Esophagus squamous epithelium (tissue), 5 donors: Measurements from ENCODE around the gene RNASE7. TPM values are rescaled to one million over a fixed set of nuclear protein-coding genes. Genes with fewer than 3 reads are reported as not detected.
A peak's percentile ranks its signal among the peaks of the same experiment; 100 is the strongest.

Source experiments
- DNase-seq: peaks from one replicate; lab custom pipeline; 2025; lab: John Stamatoyannopoulos, UW
- H3K27ac ChIP-seq, 4 donors: fragments of 200-600 bp; sonication (generic); one replicate each; pipeline ENCODE4 v1.5.1; 2016 to 2019; ENCODE audit warnings: mild to moderate bottlenecking in 1 of 4
- H3K27me3 ChIP-seq, 4 donors: fragments of 200-600 bp; sonication (generic); 1 replicate in 3 of 4; 2 replicates in 1 of 4; pipeline versions ENCODE4 v1.5.1 to v1.6.0; 2017 to 2021; ENCODE audit warnings: antibody characterized with exemption in 1 of 4
- H3K36me3 ChIP-seq, 3 donors: fragments of 200-600 bp; sonication (generic); one replicate each; pipeline ENCODE4 v1.5.1; 2016 to 2019
- H3K4me1 ChIP-seq, 3 donors: fragments of 200-600 bp; sonication (generic); one replicate each; pipeline ENCODE4 v1.5.1; 2017 to 2019
- H3K4me3 ChIP-seq, 4 donors: fragments of 200-600 bp; sonication (generic); 1 replicate in 3 of 4; 2 replicates in 1 of 4; pipeline ENCODE4 v1.5.1; 2016 to 2019; ENCODE audit warnings: mild to moderate bottlenecking in 2 of 4, moderate library complexity in 1 of 4
- H3K9me3 ChIP-seq, 3 donors: fragments of 200-600 bp; sonication (generic); one replicate each; pipeline ENCODE4 v1.5.1; 2016 to 2019
- CTCF ChIP-seq, 6 experiments: fragments of 450-650 bp in 4 of 6; fragments of 200-600 bp in 2 of 6; sonication (generic) in 2 of 6; IDR thresholded peaks; one replicate each; pipeline ENCODE4 v1.5.1; 2016 to 2019; ENCODE audit warnings: antibody characterized with exemption in 6 of 6, mild to moderate bottlenecking in 4 of 6, moderate library complexity in 4 of 6
- POLR2A ChIP-seq, 4 donors: fragments of 450-650 bp; IDR thresholded peaks; one replicate each; pipeline ENCODE4 v1.6.1; 2017; ENCODE audit warnings: antibody characterized with exemption in 4 of 4, mild to moderate bottlenecking in 4 of 4, moderate library complexity in 3 of 4
- WGBS, 2 donors: methylation state at CpG; one replicate each; pipeline ENCODE4 v1.1.5; 2018; 5-methylcytosine and 5-hydroxymethylcytosine counted together
- intact Hi-C: fragments of 100-400 bp; cut with DNase I; formaldehyde crosslinking; loops from one replicate; pipeline ENCODE4 v1.15.0; 2022
- total RNA-seq, 4 donors: library from RNA; depleted of rRNA; stranded (reverse); fragments of >200 nt; gene quantifications; one replicate each; pipeline ENCODE4 v1.1.0, GENCODE V29; 2016
- donor health status: DM: yes; HTN: yes; CAD: no.

RNASE7 gene
- total RNA-seq, 4 donors from 2014 or later = 0.97 to 13.3 (median 1.1) TPM; not detected in 1

DNA sequence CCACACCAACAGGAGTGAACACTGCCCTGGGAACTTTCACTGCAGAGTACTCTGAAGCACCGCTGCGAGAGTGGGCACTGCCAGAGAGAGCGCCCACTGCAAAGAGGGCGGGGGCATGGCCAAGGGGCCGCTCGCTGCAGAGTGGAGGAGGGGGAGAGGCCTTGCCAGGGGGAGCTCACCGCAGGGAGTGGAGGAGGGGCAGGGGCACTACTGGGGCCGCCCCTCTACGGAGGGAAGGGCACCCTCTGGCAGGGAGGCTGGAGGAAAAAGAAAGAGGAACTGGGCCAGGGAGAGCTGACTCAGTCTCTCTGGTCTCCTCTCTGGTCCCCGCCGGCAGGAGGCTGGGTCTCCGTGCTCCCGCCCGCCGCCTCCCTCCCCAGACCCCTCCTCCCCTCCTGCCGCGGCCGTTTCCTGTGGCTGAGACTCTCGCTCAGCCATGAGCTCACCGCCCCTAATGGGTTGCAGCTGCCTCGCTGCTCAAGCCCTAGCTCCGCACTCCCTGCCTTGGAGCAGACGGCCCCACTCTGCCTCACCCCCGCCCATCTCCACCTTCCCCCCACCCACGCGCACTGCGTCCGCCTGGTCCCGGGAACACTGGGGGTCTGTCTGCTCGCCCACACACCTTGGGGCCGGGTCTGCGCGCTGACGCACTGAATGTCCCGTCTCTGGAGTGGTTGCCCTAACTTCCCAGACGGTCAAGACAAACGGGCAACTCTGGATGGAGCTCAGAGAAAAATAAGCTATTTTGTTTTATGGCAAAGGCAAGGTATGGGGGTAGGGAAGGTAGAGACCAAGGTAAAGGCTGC lies 29.3 kb downstream of the RNASE7 start:
- H3K4me3 ChIP-seq = peak overlapping the region; percentile 45 to 85 (median 66)
- intact Hi-C loops = no loop called here
- 0% methylated on average over 4 of the region's 37 CpGs for WGBS, 2 donors

GRCh38 chr14:21072031-21072473 lies 29.9 kb downstream of the RNASE7 start:
- intact Hi-C loops = no loop called here
- Histone ChIP-seq H3K9me3 (no peaks in the 10 kb centered on the region), H3K27ac (peak overlapping the region; percentile 45 to 91 (median 86)), H3K4me1 (peaks cover 23 to 49% (median 29%) of the 10 kb centered on the region in 3 donors), H3K27me3 (peaks cover 0 to 33% (median 0%) of the 10 kb centered on the region in 4 donors), H3K4me3 (peak overlapping the region in 3 of 4 donors; percentile 60 to 85 (median 71)), H3K36me3 (peaks cover 0 to 36% (median 7%) of the 10 kb centered on the region in 3 donors)
- no peak for DNase-seq
- TF ChIP-seq POLR2A (IDR thresholded peaks at IDR 0.05) (no peak), CTCF (IDR thresholded peaks at IDR 0.05) (no peak)
- WGBS, 2 donors = 42 to 45% methylated on average over 4 of the region's 4 CpGs

More for the DNA sequence above, 29.3 kb downstream of the RNASE7 start:
- TF ChIP-seq POLR2A (IDR thresholded peaks at IDR 0.05) = peak in 1 of 4 donors; percentile 19
- TF ChIP-seq CTCF (IDR thresholded peaks at IDR 0.05) = no peak
- H3K36me3 ChIP-seq = peaks cover 0 to 29% (median 3%) of the 10 kb centered on the region in 3 donors
- peaks cover 23 to 49% (median 29%) of the 10 kb centered on the region in 3 donors for H3K4me1 ChIP-seq
- no peaks in the 10 kb centered on the region for H3K9me3 ChIP-seq
- peak overlapping the region; percentile 75 to 91 (median 86) for H3K27ac ChIP-seq
- H3K27me3 ChIP-seq = peaks cover 0 to 33% (median 0%) of the 10 kb centered on the region in 4 donors
- no peak for DNase-seq

DNA sequence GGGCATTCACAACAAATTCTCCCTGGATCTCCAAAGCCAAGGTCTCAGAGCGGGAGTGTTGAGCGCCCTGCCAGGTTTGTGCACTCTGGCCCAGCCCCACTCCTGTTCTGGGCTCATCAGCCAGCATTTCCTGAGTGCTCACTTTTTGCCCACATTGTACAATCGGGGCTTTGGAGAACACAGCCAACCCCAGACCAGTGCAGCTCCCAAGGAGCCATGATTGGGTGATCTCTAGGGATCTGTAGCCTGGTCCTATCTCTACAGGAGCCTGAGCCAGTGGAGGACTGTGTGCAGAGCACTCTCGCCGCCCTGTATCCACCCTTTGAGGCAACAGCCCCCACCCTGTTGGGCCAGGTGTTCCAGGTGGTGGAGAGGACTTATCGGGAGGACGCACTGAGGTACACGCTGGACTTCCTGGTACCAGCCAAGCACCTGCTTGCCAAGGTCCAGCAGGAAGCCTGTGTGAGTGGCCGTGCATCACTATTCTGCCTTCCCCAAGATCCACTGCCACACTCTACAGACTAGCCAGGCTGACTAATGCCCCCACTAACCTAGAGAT lies 30.7 kb downstream of the RNASE7 start:
- peaks cover 0 to 33% (median 0%) of the 10 kb centered on the region in 4 donors for H3K27me3 ChIP-seq
- H3K4me3 ChIP-seq = no peak overlapping the region
- no peak for DNase-seq
- intact Hi-C loops = no loop called here
- 90 to 97% methylated on average over 2 to 6 of the region's 9 CpGs for WGBS, 2 donors
- H3K36me3 ChIP-seq = peaks cover 0 to 42% (median 7%) of the 10 kb centered on the region in 3 donors
- no peak for TF ChIP-seq POLR2A (IDR thresholded peaks at IDR 0.05)
- no peak for TF ChIP-seq CTCF (IDR thresholded peaks at IDR 0.05)
- H3K27ac ChIP-seq = peak overlapping the region in 3 of 4 donors; percentile 83 to 91 (median 88)
- peaks cover 23 to 49% (median 29%) of the 10 kb centered on the region in 3 donors for H3K4me1 ChIP-seq
- no peaks in the 10 kb centered on the region for H3K9me3 ChIP-seq

DNA sequence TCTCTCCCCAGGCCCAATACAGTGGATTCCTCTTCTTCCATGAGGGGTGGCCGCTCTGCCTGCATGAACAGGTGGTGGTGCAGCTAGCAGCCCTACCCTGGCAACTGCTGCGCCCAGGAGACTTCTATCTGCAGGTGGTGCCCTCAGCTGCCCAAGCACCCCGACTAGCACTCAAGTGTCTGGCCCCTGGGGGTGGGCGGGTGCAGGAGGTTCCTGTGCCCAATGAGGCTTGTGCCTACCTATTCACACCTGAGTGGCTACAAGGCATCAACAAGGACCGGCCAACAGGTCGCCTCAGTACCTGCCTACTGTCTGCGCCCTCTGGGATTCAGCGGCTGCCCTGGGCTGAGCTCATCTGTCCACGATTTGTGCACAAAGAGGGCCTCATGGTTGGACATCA lies 31.8 kb downstream of the RNASE7 start:
- intact Hi-C loops = no loop called here
- WGBS, 2 donors = 100% methylated on average over 1 of the region's 9 CpGs; no CpG with 5 or more reads in 1 of the 2 donors
- Histone ChIP-seq H3K27me3 (peaks cover 0 to 24% (median 0%) of the 10 kb centered on the region in 4 donors), H3K4me3 (no peak overlapping the region), H3K36me3 (peaks cover 4 to 52% (median 7%) of the 10 kb centered on the region in 3 donors), H3K9me3 (no peaks in the 10 kb centered on the region), H3K4me1 (peaks cover 18 to 41% (median 23%) of the 10 kb centered on the region in 3 donors), H3K27ac (no peak overlapping the region)
- TF ChIP-seq POLR2A (IDR thresholded peaks at IDR 0.05) (no peak), CTCF (IDR thresholded peaks at IDR 0.05) (no peak)
- DNase-seq = no peak
